ENCODE data around the gene GNAI2.

Gene GNAI2

DNA sequence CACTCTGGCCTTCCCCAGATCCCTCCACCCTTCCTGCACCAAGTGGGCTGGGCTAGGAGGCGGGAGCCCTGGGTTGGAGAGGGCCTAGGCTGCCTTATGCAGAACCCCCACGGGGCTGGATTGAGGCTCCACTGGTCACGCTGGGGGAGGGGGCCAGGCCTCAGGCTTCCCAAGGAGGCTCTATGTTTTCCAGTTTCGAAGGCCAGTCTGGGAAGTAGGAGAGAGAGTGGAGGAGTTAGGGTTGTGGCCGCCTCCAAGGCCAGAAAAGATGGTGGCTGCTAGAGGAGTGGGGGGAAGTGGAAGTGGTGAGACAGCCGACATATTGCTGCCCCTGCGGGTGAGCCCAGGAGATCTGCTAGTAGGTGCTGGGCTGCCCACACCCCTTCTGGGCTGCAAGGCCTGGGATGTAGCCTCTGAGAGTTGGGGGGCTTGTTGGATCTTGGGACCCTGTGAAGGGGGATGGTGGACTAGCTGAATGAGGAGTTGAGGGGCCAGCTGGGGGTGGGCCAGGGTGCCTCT is 1.2 kb downstream of the GNAI2 start:
- H3K4me3 ChIP-seq (ENCODE audit: control insufficient read depth, low read depth, low read length): peak overlapping the region; percentile 93
- TF ChIP-seq, protein P1, sequence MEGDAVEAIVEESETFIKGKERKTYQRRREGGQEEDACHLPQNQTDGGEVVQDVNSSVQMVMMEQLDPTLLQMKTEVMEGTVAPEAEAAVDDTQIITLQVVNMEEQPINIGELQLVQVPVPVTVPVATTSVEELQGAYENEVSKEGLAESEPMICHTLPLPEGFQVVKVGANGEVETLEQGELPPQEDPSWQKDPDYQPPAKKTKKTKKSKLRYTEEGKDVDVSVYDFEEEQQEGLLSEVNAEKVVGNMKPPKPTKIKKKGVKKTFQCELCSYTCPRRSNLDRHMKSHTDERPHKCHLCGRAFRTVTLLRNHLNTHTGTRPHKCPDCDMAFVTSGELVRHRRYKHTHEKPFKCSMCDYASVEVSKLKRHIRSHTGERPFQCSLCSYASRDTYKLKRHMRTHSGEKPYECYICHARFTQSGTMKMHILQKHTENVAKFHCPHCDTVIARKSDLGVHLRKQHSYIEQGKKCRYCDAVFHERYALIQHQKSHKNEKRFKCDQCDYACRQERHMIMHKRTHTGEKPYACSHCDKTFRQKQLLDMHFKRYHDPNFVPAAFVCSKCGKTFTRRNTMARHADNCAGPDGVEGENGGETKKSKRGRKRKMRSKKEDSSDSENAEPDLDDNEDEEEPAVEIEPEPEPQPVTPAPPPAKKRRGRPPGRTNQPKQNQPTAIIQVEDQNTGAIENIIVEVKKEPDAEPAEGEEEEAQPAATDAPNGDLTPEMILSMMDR (IDR thresholded peaks at IDR 0.05; ENCODE audit: control insufficient read depth, insufficient read depth, low read depth, low read length, missing control alignments): no peak
- no peak for DNase-seq (ENCODE audit: low read depth)

DNA sequence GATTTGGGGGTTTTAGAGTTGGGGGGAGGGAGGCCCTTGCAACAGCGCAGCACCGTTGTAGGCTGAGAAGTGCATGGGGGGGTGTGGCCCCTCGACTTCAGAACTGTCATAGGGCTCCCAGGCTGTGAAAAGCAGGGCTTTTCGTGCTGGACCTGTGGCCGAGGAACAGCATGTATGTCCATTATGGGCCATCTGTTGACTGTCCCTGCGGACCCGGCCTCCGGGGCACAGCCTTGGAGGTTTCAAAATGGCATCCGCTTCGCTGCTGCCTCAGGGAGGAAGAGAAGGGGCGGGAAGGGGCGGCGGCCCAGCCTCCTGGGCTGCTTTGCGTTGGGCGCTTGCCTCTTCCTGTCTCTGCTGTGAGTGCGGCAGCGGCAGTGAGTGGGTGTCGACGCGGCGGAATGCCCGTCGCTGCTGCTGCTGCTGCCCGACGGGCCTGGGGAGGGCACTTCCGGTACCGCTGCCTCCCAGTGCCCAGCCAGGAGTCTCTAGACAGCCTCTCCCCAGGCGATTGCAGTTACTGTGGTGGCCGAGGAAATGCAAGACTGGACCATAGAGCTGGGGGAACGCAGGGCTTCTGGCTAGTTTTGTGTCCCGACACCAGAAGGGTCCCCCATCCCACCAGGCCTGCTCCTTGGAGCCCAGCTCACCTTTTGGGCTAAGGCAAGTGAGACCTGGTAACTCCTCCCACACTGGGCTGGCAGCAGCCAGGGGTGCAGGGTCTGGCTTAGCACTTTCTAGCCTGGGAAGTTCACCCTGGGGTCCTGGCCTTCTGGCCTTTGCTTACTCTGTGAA is 1.9 kb downstream of the GNAI2 start:
- TF ChIP-seq, protein P1 (IDR thresholded peaks at IDR 0.05; ENCODE audit: control insufficient read depth, insufficient read depth, low read depth, low read length, missing control alignments): no peak
- H3K4me3 ChIP-seq (ENCODE audit: control insufficient read depth, low read depth, low read length): peak overlapping the region; percentile 93
- DNase-seq (ENCODE audit: low read depth): peak; percentile 62

DNA sequence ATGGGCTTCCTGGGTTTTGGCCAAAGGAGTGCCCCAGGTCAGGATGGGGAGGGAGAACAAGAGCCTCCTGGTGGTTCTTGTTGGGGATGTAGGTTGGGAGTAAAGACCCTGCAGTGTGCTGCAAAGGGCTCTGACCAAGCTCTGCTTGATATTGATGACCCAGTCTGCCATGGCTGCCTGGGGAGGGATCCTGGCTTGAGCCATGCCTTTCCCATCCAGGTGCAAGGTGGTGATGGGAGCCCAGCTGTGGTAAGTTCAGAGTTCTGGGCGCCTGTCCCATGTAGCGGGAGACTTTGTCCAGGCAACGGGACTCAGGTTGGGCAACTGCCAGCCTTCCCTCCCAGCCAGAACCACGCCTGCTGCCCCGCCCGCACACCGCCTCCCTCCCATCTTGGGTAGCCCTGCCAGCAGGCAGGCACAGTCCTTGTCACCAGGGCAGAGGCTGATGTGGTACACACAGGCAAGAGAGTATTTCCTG is 2.6 kb downstream of the GNAI2 start:
- DNase-seq (ENCODE audit: low read depth): no peak
- peak overlapping the region; percentile 93 for H3K4me3 ChIP-seq (ENCODE audit: control insufficient read depth, low read depth, low read length)
- TF ChIP-seq, protein P1 (IDR thresholded peaks at IDR 0.05; ENCODE audit: control insufficient read depth, insufficient read depth, low read depth, low read length, missing control alignments): no peak

DNA sequence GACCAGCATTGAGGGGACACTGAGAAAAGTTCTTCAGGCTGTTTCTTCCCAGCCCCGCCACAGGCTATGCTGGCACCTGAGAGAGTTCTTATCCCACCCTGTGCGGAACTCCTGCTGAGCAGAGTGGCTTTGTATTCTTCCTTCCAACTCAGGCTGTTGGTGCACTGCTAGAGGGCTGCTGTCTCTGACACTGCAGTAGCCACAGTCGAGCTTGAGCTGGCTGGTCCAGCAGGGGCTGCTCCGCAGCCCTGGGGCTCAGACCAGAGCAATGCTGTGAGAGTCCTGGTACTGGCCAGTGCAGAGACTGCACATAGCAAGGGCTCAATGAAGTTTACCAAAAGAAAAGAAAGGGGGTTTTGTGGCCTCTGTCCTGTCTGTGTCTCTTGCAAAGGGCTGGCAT is 3.6 kb downstream of the GNAI2 start:
- no peak for DNase-seq (ENCODE audit: low read depth)
- H3K4me3 ChIP-seq (ENCODE audit: control insufficient read depth, low read depth, low read length): no peak overlapping the region
- TF ChIP-seq, protein P1 (IDR thresholded peaks at IDR 0.05; ENCODE audit: control insufficient read depth, insufficient read depth, low read depth, low read length, missing control alignments): no peak

DNA sequence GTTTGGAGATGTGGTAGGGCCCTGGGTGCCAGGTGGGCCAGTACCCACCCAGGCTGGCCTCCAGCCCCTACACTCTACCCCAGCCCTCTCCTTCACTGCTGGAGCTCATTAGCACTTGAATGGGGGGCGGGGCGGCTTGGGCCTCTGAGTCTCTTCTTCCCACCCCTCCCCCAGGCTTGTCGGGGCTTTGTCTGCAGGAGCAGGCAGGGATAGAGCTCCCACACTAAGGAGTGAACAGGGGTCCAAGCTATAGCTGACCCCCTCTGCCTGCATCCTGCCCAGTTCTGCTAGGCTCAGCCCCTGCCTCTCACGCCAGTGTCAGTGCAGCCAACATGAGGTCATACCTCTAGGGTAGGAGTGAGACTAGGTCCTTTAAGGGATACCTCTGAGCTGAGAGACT is 5.2 kb downstream of the GNAI2 start:
- TF ChIP-seq, protein P1 (IDR thresholded peaks at IDR 0.05; ENCODE audit: control insufficient read depth, insufficient read depth, low read depth, low read length, missing control alignments): no peak
- DNase-seq (ENCODE audit: low read depth): no peak
- no peak overlapping the region for H3K4me3 ChIP-seq (ENCODE audit: control insufficient read depth, low read depth, low read length)

DNA sequence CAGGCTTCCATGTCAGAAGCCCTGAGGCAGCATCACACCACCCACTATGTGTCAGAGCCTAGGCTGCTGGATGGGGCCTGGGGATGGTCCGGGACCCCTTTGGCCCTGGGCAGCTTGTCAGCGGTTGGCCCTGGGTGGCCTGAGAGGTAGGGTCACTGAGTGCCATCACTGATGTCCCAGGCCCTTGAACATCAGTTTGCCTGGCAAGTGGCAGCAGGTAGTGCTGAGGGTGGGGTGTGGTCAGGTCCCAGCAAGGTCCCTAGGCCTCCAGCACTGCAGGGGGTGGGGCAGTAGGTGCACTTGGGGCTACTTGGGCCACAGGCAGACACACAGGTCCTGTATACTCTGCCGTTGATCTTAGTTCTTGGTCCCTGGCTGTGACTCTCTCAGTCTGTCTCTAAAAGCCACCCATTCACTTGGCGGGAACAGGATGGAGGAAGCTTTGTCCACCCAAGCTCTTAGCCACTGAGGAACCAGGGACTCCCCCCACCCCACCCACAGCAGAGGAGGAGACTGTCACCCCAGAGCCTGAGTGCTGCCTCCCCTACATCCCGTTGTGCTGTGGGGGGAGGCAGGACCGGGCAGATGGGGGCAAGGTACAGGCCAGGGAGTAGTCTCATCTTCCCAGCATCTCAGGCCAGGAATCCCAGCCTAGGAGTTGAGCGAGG is 5.8 kb downstream of the GNAI2 start:
- H3K4me3 ChIP-seq (ENCODE audit: control insufficient read depth, low read depth, low read length): no peak overlapping the region
- TF ChIP-seq, protein P1 (IDR thresholded peaks at IDR 0.05; ENCODE audit: control insufficient read depth, insufficient read depth, low read depth, low read length, missing control alignments): no peak
- DNase-seq (ENCODE audit: low read depth): no peak
